HL-60 (cell line): ENCODE data around the gene BTBD7.

Experiments
- CTCF ChIP-seq: IDR thresholded peaks from one replicate; pipeline ENCODE4 v1.5.1; 2011; ENCODE audit warnings: low read length, control low read depth, inconsistent platforms; ENCODE audit not compliant: insufficient read depth
- GABPA ChIP-seq: IDR thresholded peaks from 2 replicates; pipeline ENCODE4 v1.6.1; 2012; ENCODE audit warnings: low read depth
- POLR2AphosphoS5 ChIP-seq: IDR thresholded peaks from 2 replicates; pipeline ENCODE4 v1.6.1; 2012; ENCODE audit warnings: low read depth
- SPI1 ChIP-seq: IDR thresholded peaks from 2 replicates; pipeline ENCODE4 v1.6.1; 2012; ENCODE audit warnings: low read depth, mild to moderate bottlenecking, borderline replicate concordance
- TF ChIP-seq, protein P1 (sequence below): IDR thresholded peaks from 2 replicates; pipeline ENCODE4 v1.6.1; 2012; ENCODE audit warnings: low read depth; ENCODE audit not compliant: insufficient replicate concordance

DNA sequence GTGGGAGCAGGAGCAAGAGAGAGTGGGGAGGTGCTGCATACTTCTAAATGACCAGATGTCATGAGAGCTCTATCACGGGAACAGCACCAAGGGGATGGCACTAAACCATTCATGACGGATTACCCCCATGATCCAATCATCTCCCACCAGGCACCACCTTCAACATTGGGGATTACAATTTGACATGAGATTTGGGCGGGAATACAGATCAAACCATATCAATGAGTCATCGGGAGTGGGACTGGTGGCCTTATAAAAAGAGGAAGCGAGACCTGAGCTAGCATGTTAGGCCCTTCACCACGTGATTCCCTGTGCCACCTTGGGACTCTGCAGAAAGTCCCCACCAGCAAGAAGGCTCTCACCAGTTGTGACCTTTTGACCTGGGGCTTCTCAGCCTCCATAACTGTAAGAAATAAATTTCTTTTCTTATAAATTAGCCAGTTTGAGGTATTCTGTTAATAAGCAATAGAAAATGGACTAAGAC lies 42.9 kb upstream of the BTBD7 start:
- TF ChIP-seq CTCF (no peak), POLR2AphosphoS5 (no peak), GABPA (no peak), SPI1 (peak; percentile 82)
- TF ChIP-seq, protein P1, sequence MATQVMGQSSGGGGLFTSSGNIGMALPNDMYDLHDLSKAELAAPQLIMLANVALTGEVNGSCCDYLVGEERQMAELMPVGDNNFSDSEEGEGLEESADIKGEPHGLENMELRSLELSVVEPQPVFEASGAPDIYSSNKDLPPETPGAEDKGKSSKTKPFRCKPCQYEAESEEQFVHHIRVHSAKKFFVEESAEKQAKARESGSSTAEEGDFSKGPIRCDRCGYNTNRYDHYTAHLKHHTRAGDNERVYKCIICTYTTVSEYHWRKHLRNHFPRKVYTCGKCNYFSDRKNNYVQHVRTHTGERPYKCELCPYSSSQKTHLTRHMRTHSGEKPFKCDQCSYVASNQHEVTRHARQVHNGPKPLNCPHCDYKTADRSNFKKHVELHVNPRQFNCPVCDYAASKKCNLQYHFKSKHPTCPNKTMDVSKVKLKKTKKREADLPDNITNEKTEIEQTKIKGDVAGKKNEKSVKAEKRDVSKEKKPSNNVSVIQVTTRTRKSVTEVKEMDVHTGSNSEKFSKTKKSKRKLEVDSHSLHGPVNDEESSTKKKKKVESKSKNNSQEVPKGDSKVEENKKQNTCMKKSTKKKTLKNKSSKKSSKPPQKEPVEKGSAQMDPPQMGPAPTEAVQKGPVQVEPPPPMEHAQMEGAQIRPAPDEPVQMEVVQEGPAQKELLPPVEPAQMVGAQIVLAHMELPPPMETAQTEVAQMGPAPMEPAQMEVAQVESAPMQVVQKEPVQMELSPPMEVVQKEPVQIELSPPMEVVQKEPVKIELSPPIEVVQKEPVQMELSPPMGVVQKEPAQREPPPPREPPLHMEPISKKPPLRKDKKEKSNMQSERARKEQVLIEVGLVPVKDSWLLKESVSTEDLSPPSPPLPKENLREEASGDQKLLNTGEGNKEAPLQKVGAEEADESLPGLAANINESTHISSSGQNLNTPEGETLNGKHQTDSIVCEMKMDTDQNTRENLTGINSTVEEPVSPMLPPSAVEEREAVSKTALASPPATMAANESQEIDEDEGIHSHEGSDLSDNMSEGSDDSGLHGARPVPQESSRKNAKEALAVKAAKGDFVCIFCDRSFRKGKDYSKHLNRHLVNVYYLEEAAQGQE: no peak
